ENCODE measurements around the gene GPR85.

Gene GPR85

DNA sequence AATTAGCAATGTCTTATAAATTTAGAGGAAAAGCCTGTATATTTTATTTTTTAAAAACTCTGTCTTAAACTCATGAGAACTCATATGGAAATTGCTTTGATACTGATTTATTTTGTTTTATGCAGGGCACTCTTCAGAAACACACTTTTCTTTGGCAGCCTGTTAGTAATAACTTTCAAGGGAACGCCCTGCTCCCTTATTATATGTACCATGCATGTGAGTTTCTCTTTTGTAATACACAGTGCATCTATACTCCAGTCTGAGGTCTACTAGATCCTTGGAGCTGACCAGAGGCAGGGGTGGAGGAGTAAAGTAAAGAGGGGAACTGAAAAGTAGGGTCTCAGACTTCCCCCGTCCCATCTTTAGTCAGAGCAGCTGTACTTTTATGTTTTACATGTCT, 40.2 kb downstream of the GPR85 start:
- Histone ChIP-seq H3K4me2 (no peak overlapping the region), H3K27me3 (no peaks in the 10 kb centered on the region), H3K9ac (no peak overlapping the region), H4K20me1 (no peaks in the 10 kb centered on the region), H3K27ac (no peak overlapping the region), H3K9me3 (no peaks in the 10 kb centered on the region), H3K4me3 (no peak overlapping the region), H3K36me3 (no peaks in the 10 kb centered on the region), H3K4me1 (no peaks in the 10 kb centered on the region)
- no peak for TF ChIP-seq Cebpa-rat (IDR thresholded peaks at IDR 0.05)

DNA sequence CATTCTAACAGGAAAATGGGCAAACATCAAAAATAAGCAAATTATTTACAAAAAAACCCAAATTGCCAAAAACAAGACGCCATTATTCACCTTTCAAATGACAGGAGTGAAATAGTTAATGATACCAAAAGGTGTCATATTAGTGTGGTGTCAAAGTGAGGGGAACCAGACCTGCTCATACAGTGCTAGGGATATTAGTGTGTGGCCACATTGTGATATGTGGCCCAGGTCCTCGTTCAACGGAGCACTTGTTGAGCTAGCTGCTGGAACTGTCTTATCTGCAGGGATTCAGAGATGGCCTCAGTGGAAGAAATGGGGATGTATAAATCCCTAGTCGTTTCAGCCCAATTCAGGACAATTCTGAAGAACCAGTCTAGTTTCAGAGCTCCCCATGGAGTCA, 41.2 kb downstream of the GPR85 start:
- H3K4me3 ChIP-seq: no peak overlapping the region
- no peaks in the 10 kb centered on the region for H3K27me3 ChIP-seq
- H3K27ac ChIP-seq: no peak overlapping the region
- H3K36me3 ChIP-seq: no peaks in the 10 kb centered on the region
- no peak overlapping the region for H3K9ac ChIP-seq
- H3K4me2 ChIP-seq: no peak overlapping the region
- TF ChIP-seq Cebpa-rat (IDR thresholded peaks at IDR 0.05): no peak
- no peaks in the 10 kb centered on the region for H3K4me1 ChIP-seq
- H4K20me1 ChIP-seq: no peaks in the 10 kb centered on the region
- H3K9me3 ChIP-seq: no peaks in the 10 kb centered on the region

DNA sequence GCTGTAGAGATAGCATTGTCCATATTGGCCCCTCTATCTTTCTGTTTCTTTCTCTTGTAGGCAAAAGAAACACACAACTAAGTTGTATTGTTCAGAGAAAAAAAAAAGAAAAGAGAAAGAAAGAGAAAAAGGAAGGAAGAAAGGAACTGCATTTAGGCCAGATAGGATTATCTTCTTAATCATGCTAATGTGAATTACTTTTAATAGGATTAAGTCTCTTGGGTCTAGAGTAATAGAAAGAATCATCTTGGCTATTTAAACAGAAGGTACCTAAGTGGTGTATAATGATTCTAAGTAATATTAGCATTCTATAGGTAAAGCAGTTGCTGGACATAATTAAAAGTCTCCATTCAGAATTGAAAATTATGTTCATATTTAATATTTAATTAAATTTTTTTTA, 42.2 kb downstream of the GPR85 start:
- Histone ChIP-seq H4K20me1 (no peaks in the 10 kb centered on the region), H3K4me1 (no peaks in the 10 kb centered on the region), H3K4me3 (no peak overlapping the region), H3K9me3 (no peaks in the 10 kb centered on the region), H3K9ac (no peak overlapping the region), H3K27me3 (no peaks in the 10 kb centered on the region), H3K36me3 (no peaks in the 10 kb centered on the region), H3K4me2 (no peak overlapping the region), H3K27ac (no peak overlapping the region)
- no peak for TF ChIP-seq Cebpa-rat (IDR thresholded peaks at IDR 0.05)

DNA sequence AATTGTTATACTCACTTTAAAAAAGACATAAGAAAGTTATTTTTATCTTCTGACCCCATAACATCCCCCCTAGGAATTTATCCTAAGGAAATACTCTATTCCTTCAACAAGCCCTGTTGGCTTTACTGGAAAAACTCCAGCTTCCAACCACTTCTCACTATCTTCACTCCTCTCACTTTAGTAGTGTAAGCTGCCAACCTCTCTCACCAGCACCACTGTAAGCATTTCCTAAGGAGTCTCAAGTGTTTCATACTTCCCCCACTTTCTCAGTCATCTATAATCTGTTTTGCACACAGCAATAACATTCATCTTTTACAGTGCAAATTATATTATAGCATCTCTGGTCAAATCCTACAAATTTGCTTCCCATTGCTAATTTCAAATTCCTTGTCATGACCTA, 45.8 kb downstream of the GPR85 start:
- Histone ChIP-seq H4K20me1 (no peaks in the 10 kb centered on the region), H3K4me2 (no peak overlapping the region), H3K9me3 (no peaks in the 10 kb centered on the region), H3K9ac (no peak overlapping the region), H3K27ac (no peak overlapping the region), H3K27me3 (no peaks in the 10 kb centered on the region), H3K36me3 (no peaks in the 10 kb centered on the region), H3K4me1 (no peaks in the 10 kb centered on the region), H3K4me3 (no peak overlapping the region)
- TF ChIP-seq Cebpa-rat (IDR thresholded peaks at IDR 0.05): no peak

DNA sequence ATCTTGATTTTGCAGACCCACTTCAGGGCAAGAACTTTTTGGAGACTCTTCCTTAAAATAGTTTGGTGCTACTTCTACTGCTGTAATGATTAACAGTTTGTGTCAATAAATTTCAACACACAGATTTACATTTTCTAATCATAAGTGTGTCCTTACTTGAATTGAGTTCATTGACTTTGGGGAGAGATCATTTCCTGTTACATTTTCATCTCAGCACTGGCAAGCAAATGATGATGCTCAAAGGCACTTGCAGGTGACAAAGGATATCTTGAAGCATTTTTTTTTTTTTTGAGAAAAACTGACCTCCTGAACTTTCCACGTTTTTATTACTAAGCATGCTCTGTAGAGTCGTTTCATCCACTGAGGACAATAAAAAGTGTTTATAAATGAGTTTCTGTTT, 52.7 kb downstream of the GPR85 start:
- TF ChIP-seq Cebpa-rat (IDR thresholded peaks at IDR 0.05): no peak
- H3K4me3 ChIP-seq: no peak overlapping the region
- H3K27me3 ChIP-seq: no peaks in the 10 kb centered on the region
- no peaks in the 10 kb centered on the region for H3K9me3 ChIP-seq
- H3K36me3 ChIP-seq: no peaks in the 10 kb centered on the region
- no peaks in the 10 kb centered on the region for H4K20me1 ChIP-seq
- no peak overlapping the region for H3K9ac ChIP-seq
- H3K4me1 ChIP-seq: no peaks in the 10 kb centered on the region
- H3K4me2 ChIP-seq: no peak overlapping the region
- no peak overlapping the region for H3K27ac ChIP-seq
